ENCODE data around the gene SNX33.
"Not testable (repeated sequence)": the region's sequence is repeated elsewhere in the genome, so short reads cannot be mapped to it uniquely, and the experiment has no call there.

Gene SNX33

DNA sequence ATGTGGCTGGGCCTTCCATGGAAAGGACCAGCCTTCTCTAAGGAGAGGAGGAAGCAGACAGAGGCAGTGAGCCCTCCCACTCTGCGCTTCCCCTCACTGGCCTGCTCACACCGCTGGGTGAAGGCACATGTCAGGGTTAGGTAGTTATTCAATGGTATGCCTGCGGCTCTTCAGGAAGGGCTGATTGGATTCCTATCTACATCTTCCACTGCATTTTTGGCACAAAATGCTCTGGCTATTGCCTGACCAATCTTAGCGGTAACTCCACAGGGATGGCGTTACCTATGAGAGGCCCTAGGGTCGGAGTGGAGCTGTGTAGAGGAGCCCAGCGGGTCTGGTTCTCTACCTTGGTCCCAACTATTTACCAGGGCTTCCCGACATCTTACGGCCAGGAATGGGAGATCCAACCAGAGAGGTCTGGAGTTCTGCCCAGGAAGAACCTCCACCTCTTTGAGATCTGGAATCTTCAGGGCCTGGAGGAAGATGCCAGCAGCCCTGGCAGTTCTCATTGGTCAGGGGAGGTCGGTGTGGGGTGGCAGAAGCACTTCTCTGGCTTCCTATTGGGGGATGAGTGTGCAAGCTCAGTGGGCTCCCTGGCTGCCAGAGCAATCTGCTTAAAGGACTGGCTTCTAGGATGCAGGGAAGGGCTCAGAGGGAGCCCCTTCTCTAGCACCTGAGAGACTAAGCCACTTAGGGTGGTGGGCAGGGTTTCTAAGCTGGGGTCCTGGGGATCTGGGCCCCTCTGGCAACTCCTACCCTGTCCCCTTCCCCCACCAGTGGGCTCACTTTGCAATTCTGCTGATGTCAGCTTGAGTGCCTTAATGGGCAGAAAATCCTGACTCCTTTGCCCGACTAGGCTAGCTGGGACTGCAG lies 24.3 kb downstream of the SNX33 start:
- FAIRE-seq (no peak), DNase-seq (ENCODE audit: insufficient read length, low spot score) (no peak)
- TF ChIP-seq POLR2A (IDR thresholded peaks at IDR 0.05; ENCODE audit: low read depth, low read length) (no peak), TAF1 (IDR thresholded peaks at IDR 0.05; ENCODE audit: low read depth, low read length) (no peak), POU2F2 (IDR thresholded peaks at IDR 0.05; ENCODE audit: low read depth, low read length) (no peak), PAX5 (IDR thresholded peaks at IDR 0.05; ENCODE audit: insufficient read depth, low read length, severe bottlenecking) (no peak), POLR2AphosphoS5 (IDR thresholded peaks at IDR 0.05; ENCODE audit: low read depth, low read length) (no peak), SPI1 (IDR thresholded peaks at IDR 0.05; ENCODE audit: low read depth, low read length) (no peak)

DNA sequence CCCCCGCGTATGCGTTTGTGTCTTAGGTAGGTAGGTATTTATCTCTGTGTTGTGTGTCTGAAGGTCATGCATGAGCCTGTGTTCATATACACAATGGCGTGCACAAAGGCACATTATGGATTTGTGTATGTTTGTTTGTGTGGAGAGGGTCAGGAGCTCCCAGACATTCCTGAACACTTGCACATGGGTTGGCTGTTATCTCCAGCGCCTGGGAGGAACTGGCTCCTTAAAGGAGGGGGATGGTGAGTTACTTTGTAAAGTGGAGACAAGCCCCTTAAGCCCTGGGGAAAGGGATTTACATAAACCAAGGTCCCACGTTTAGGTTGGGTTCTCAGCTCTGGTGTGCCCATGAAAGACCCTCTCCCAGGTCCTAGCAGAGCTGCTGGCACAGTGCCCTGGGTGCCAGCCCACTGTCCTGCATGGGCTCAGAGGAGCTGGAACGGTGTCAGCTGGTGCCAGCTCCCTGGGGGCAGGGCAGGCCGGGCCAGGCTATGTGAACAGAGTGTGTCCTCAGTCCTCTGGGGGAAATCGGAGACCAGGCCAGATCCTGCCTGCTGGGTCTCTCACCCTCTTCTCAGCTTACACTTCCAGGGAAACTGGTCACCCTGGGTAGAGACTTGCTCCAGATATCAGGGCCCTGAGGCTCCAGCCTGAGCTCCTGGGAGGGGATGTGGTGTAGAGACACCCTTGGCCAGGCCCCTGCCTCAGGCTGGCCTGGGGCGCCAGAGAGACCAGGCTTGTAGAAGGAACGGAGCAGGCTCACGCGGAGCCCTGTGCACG lies 25.1 kb downstream of the SNX33 start:
- FAIRE-seq (no peak), DNase-seq (ENCODE audit: insufficient read length, low spot score) (no peak)
- TF ChIP-seq PAX5 (IDR thresholded peaks at IDR 0.05; ENCODE audit: insufficient read depth, low read length, severe bottlenecking) (no peak), TAF1 (IDR thresholded peaks at IDR 0.05; ENCODE audit: low read depth, low read length) (no peak), POLR2AphosphoS5 (IDR thresholded peaks at IDR 0.05; ENCODE audit: low read depth, low read length) (no peak), POLR2A (IDR thresholded peaks at IDR 0.05; ENCODE audit: low read depth, low read length) (no peak), POU2F2 (IDR thresholded peaks at IDR 0.05; ENCODE audit: low read depth, low read length) (no peak), SPI1 (IDR thresholded peaks at IDR 0.05; ENCODE audit: low read depth, low read length) (no peak)

DNA sequence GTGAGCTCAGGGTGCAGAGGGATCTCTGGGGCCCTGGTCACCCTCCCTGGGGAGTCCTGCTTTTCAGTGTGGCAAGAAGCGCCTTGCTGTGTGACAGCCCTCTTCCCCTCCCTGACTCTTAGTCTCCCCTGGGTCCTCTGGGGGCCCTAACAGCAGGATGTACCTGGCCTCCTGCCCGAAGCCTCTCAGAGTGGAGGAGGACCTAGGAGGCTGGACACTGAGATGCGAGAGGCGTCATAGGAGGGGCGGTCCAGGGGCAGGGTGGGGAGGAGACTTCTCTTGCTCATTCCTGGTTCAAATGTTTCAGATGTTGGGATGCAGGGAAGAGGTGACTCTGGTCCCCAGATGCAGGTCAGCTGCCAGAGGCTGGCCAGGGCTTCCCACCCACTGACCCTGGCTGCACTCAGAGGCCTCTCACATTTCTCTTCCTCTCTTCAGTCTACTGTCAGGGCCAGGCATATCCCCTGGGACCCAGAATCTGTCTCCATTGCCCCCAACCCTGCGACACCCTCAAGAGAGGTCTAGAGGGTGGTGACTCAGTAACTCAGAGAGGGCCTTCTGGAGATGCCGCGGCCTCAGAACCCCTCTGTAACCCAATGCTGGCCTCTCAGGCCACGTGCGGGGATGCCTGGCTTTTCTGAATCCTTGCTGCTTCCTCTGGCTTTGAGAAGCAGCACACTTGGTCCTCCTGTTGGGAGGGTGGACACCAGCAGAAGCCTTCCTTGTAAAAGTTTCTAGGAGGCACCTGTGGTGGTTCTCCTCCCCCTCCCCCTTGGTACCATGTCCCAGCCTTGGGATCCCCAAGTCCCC lies 25.9 kb downstream of the SNX33 start:
- TF ChIP-seq TAF1 (IDR thresholded peaks at IDR 0.05; ENCODE audit: low read depth, low read length) (no peak), SPI1 (IDR thresholded peaks at IDR 0.05; ENCODE audit: low read depth, low read length) (no peak), POLR2AphosphoS5 (IDR thresholded peaks at IDR 0.05; ENCODE audit: low read depth, low read length) (no peak), POLR2A (IDR thresholded peaks at IDR 0.05; ENCODE audit: low read depth, low read length) (no peak), PAX5 (IDR thresholded peaks at IDR 0.05; ENCODE audit: insufficient read depth, low read length, severe bottlenecking) (no peak), POU2F2 (IDR thresholded peaks at IDR 0.05; ENCODE audit: low read depth, low read length) (no peak)
- FAIRE-seq, result no peak
- DNase-seq (ENCODE audit: insufficient read length, low spot score), result no peak

DNA sequence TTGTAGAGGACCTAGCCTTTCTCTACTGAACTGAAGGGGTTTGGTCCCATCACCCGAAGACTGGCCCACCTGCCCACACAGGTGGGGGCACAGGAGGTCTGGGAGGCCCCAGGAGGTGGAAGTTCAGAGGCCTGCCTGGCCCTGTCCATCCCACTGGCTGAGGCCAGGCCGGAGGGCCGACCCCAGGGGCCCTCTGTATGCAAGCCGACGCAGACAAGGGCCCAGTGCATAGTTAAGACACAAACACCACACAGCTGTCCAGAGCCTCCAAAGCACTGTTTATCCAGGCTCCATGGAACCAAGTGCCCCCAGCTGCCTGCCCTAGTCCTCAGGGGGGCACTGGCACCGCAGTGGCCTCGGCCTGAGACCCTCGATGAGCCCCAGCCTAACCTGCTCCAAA lies 26.7 kb downstream of the SNX33 start:
- DNase-seq (ENCODE audit: insufficient read length, low spot score), result no peak
- no peak for FAIRE-seq

DNA sequence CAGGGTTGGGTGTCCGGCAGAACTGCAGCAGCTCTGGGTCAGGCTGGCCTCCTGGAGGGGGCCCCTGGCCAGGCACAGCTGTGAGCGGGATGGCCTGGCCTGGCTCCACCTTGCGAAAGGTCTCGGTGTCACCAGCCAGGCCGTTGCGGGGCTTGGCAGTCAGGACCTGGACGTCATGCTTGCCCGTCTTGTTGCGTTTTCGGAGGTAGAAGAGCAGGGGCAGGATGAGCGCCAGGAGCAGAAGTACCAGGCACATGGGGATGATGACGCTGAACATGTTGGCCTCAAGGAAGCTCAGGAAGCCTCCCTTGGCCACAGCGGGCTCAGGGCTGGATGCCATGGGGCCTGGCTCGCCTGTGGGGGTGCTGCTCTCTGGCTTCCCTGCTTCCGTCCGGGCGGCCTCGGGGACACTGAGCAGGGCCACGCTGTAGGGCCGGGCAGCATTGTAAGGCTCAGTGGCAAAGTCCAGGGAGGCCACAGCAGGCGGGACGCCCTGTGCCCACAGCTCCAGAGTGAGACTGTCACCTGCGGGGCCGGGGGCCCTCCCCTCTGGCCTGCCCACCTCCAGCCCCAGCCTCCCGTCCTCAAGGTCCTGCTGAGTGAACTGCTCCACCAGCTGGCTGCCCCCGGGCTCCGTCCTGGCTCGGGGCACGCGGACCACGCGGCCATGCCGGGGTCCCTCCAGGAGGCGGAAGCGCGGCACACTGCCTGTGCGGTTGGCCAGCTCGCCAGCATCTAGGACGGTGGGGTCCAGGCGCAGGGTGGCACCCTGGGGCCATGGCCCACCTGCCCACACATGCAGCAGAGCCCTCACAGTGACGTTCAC lies 28.1 kb downstream of the SNX33 start:
- FAIRE-seq (no peak), DNase-seq (ENCODE audit: insufficient read length, low spot score) (no peak)
- TF ChIP-seq POLR2AphosphoS5 (IDR thresholded peaks at IDR 0.05; ENCODE audit: low read depth, low read length) (no peak), TAF1 (IDR thresholded peaks at IDR 0.05; ENCODE audit: low read depth, low read length) (no peak)

More for the DNA sequence above, 26.7 kb downstream of the SNX33 start:
- no peak for TF ChIP-seq TAF1 (IDR thresholded peaks at IDR 0.05; ENCODE audit: low read depth, low read length)

DNA sequence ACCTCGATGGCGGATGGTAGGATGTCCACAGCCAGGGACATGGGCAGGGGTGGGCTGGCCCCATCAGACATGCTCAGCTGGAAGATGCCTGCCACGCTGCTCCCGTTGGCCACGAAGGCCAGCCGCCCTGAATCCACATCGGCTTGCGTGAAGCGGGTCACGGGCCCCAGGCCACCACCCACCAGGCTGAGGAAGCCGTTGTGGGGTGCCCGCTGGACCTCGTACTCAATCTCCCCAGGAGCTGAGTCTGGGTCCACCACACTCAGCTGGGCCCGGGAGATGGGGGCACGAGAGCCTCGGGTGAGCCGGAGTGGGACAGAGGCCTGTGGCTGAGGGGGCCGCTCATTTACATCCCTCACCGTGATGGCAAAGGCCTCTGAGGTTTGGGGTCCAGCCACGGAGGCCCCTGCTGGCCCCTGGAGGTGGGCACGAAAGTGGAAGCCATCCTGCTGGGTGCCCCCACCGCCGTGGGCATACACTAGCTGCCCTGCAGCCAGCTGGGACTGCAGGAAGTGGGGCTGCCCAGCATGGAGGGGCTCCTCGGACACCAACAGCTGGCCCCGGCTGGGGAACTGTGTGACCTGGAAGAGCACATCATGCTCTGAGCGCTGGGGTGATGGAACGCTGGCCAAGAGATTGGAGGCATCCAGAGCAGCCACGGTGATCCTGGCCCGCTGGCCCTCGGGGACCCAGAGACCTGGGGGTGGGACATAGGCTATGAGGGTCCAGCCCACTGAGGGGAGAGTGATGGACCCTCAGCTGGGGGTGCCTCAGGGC lies 29.2 kb downstream of the SNX33 start:
- no peak for TF ChIP-seq PAX5 (IDR thresholded peaks at IDR 0.05; ENCODE audit: insufficient read depth, low read length, severe bottlenecking)
- TF ChIP-seq POU2F2 (IDR thresholded peaks at IDR 0.05; ENCODE audit: low read depth, low read length), result no peak
- no peak for TF ChIP-seq SPI1 (IDR thresholded peaks at IDR 0.05; ENCODE audit: low read depth, low read length)
- no peak for TF ChIP-seq POLR2A (IDR thresholded peaks at IDR 0.05; ENCODE audit: low read depth, low read length)
- TF ChIP-seq POLR2AphosphoS5 (IDR thresholded peaks at IDR 0.05; ENCODE audit: low read depth, low read length), result no peak
- no peak for TF ChIP-seq TAF1 (IDR thresholded peaks at IDR 0.05; ENCODE audit: low read depth, low read length)
- no peak for FAIRE-seq

DNA sequence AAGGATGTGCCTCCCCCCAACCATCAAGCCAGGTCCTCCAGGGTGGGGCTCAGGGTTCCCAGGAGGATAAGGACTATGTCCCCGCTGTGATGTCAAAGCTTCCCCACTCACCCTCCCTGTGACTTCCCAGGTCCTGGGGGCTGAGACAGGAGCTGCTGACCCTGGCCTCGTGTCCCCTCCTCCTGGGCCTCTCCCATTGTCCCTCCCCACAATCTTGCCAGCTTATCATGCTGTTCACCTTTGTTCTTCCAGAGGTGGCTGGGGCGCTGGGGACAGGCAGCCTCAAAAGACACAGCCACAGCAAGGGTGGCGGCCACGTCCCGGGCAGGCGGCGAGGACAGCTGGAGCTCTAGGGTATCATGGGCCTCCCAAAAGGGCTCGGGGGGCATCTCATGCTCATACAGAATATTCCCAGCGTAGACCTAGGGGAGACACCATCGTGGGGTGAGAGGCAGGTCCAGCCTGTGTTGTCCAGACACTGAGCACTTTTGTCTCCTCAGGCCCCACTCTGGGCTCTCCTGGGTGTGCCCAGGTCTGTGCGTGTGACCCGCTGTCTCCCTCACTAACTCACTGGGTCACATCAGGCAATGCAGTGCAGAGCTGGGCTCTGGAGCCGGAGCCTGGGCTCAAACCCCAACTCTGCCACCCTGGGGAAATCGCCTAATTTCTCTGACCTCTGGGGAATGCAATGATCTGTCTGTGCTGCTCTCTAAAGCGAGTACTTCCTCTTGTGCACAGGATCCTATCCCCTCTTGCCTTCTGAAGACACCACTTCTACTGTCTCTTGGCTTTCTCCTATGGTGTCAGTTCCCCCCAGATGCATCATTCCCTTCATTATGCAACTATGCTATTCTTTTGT lies 30.0 kb downstream of the SNX33 start:
- no peak for FAIRE-seq
- TF ChIP-seq SPI1 (IDR thresholded peaks at IDR 0.05; ENCODE audit: low read depth, low read length) (no peak), POLR2AphosphoS5 (IDR thresholded peaks at IDR 0.05; ENCODE audit: low read depth, low read length) (no peak), PAX5 (IDR thresholded peaks at IDR 0.05; ENCODE audit: insufficient read depth, low read length, severe bottlenecking) (no peak), TAF1 (IDR thresholded peaks at IDR 0.05; ENCODE audit: low read depth, low read length) (no peak), POU2F2 (IDR thresholded peaks at IDR 0.05; ENCODE audit: low read depth, low read length) (no peak), POLR2A (IDR thresholded peaks at IDR 0.05; ENCODE audit: low read depth, low read length) (no peak)
- no peak for DNase-seq (ENCODE audit: insufficient read length, low spot score)

More for the DNA sequence above, 29.2 kb downstream of the SNX33 start:
- DNase-seq (ENCODE audit: insufficient read length, low spot score), result no peak

DNA sequence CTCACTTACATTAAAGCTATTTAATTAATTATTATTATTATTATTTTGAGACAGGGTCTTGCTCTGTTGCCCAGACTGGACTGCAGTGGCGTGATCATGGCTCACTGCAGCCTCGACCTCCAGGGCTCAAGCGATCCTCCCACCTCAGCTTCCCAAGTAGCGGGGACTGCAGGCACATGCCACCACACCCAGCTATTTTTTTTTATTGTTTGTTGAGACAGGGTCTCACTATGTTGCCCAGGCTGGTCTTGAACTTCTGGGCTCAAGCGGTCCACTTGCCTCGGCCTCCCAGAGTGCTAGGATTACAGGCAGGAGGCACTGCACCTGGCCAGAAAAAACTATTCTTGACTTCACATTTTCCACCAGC lies 30.6 kb downstream of the SNX33 start:
- not testable (repeated sequence) for FAIRE-seq; DNase-seq (ENCODE audit: insufficient read length, low spot score)

All from GM12891 (cell line).